ENCODE measurements around the gene RNF224.

Gene RNF224

GRCh38 chr9:137214620-137215019, 12.7 kb upstream of the RNF224 start:
- no peak for DNase-seq (ENCODE audit: low read depth in 2 of 2)

GRCh38 chr9:137215196-137215986, 11.9 kb upstream of the RNF224 start:
- DNase-seq (ENCODE audit: low read depth in 2 of 2), result no peak

GRCh38 chr9:137216188-137216965, 10.9 kb upstream of the RNF224 start:
- DNase-seq (ENCODE audit: low read depth in 2 of 2), result no peak

GRCh38 chr9:137217276-137218211, 9.8 kb upstream of the RNF224 start:
- no peak for DNase-seq (ENCODE audit: low read depth in 2 of 2)

- DNase-seq (ENCODE audit: low read depth in 2 of 2), result no peak
These were observed 9.0 kb upstream of the RNF224 start for GRCh38 chr9:137218212-137218753.

- no peak for DNase-seq (ENCODE audit: low read depth in 2 of 2)
These were observed 8.5 kb upstream of the RNF224 start for GRCh38 chr9:137218754-137219271.

GRCh38 chr9:137219757-137220316, 7.5 kb upstream of the RNF224 start:
- DNase-seq (ENCODE audit: low read depth in 2 of 2), result no peak

- no peak for DNase-seq (ENCODE audit: low read depth in 2 of 2)
These were observed 6.8 kb upstream of the RNF224 start for GRCh38 chr9:137220317-137221094.

GRCh38 chr9:137221095-137221505, 6.2 kb upstream of the RNF224 start:
- DNase-seq (ENCODE audit: low read depth in 2 of 2), result no peak

GRCh38 chr9:137221506-137222111, 5.7 kb upstream of the RNF224 start:
- DNase-seq (ENCODE audit: low read depth in 2 of 2), result no peak

GRCh38 chr9:137222190-137223077, 4.9 kb upstream of the RNF224 start, which contains the start of gene RNF208:
RNF208 (minus strand) TSS chr9:137222240; CDS start chr9:137221212, 1,028 bp downstream.
- DNase-seq (ENCODE audit: low read depth in 2 of 2), result no peak

- peak; percentile 98 to 99 for DNase-seq (ENCODE audit: low read depth in 2 of 2)
These were observed 4.0 kb upstream of the RNF224 start for GRCh38 chr9:137223078-137223970.

GRCh38 chr9:137224830-137225694, 2.2 kb upstream of the RNF224 start, which contains the start of gene CYSRT1:
CYSRT1 (plus strand) TSS chr9:137225174; CDS start chr9:137225622, 448 bp downstream.
- no peak for DNase-seq (ENCODE audit: low read depth in 2 of 2)

- no peak for DNase-seq (ENCODE audit: low read depth in 2 of 2)
These were observed 1.5 kb upstream of the RNF224 start for GRCh38 chr9:137225699-137226331.

GRCh38 chr9:137226338-137227053, 806 bp upstream of the RNF224 start:
- no peak for DNase-seq (ENCODE audit: low read depth in 2 of 2)
